Endothelial cell of umbilical vein (primary cell): Measurements from ENCODE around the gene HAVCR1.

Experiments
- CTCF ChIP-seq, 2 donors: IDR thresholded peaks; 1 replicate in 1 of 2; 2 replicates in 1 of 2; pipeline ENCODE4 v1.5.1; 2011; ENCODE audit warnings: low read length in 2 of 2, mild to moderate bottlenecking in 2 of 2, moderate library complexity in 2 of 2, control low read depth in 1 of 2, inconsistent platforms in 1 of 2, low read depth in 1 of 2; ENCODE audit not compliant: insufficient read depth in 1 of 2; ENCODE audit errors: extremely low read depth in 1 of 2
- MYC ChIP-seq: IDR thresholded peaks from one replicate; pipeline ENCODE4 v1.6.1; 2011; ENCODE audit warnings: mild to moderate bottlenecking, low read depth, low read length
- POLR2A ChIP-seq: IDR thresholded peaks from 2 replicates; pipeline ENCODE4 v1.6.1; 2012; ENCODE audit warnings: low read depth, mild to moderate bottlenecking, control low read depth, low read length

- no peak for TF ChIP-seq POLR2A
- no peak for TF ChIP-seq CTCF (IDR thresholded peaks at IDR 0.05; ENCODE audit: extremely low read depth in 1 of 2, insufficient read depth in 1 of 2, low read depth in 1 of 2, low read length in 2 of 2)
- no peak for TF ChIP-seq MYC
These were observed 21.4 kb upstream of the HAVCR1 start for GRCh38 chr5:157080286-157080685.
